B cell (primary cell): ENCODE data around the gene NMNAT2.

Experiments used
- EZH2 ChIP-seq: IDR thresholded peaks from 2 replicates; pipeline ENCODE4 v1.6.1; 2012; ENCODE audit warnings: borderline replicate concordance, low read depth, mild to moderate bottlenecking, moderate library complexity, low read length; ENCODE audit not compliant: insufficient read depth, poor library complexity, severe bottlenecking
- TF ChIP-seq, protein P1 (sequence below): fragments of 200-600 bp; IDR thresholded peaks from one replicate; pipeline ENCODE4 v1.8.0; 2022; ENCODE audit warnings: antibody characterized with exemption, mild to moderate bottlenecking

DNA sequence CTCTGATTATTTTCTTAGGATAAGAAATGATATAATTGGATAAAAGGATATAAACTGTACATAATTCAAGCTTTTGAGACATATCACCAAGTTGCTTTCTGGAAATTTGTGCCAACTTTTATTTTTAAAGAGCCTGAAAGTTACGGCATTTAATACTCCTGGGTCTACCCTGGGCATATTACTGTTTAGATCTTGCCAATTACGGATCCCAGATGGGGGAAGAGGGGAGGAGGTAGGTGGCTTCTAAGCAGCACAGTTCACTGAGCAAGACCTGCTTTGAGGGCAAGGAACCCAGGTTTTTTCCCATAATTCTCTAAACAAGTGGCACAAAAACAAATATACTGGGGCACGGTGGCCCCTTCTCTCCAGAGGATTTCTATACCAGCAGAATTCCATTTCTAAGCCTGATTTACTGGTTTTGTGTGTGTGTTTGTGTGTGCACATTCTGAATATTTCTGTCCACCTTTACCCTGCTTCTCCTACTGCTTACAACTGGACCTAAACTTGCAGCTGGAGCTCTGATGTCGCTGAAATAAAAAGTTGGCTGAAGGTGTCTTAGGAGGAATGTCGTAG, 155.5 kb downstream of the NMNAT2 start:
- TF ChIP-seq, protein P1, sequence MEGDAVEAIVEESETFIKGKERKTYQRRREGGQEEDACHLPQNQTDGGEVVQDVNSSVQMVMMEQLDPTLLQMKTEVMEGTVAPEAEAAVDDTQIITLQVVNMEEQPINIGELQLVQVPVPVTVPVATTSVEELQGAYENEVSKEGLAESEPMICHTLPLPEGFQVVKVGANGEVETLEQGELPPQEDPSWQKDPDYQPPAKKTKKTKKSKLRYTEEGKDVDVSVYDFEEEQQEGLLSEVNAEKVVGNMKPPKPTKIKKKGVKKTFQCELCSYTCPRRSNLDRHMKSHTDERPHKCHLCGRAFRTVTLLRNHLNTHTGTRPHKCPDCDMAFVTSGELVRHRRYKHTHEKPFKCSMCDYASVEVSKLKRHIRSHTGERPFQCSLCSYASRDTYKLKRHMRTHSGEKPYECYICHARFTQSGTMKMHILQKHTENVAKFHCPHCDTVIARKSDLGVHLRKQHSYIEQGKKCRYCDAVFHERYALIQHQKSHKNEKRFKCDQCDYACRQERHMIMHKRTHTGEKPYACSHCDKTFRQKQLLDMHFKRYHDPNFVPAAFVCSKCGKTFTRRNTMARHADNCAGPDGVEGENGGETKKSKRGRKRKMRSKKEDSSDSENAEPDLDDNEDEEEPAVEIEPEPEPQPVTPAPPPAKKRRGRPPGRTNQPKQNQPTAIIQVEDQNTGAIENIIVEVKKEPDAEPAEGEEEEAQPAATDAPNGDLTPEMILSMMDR = no peak
- no peak for TF ChIP-seq EZH2
